GM12878 (cell line): Measurements from ENCODE around the gene ENOX1. TPM values are rescaled to one million over a fixed set of nuclear protein-coding genes. Genes with fewer than 3 reads are reported as not detected.

ENCODE experiments used
- ATAC-seq: fragments of 200-7000 bp; cut with Tn5 transposase; 3 replicates; pipeline ENCODE4 v1.9.1; 2020; ENCODE audit warnings: mild to moderate bottlenecking, moderate library complexity
- BruUV-seq: library from RNA; stranded (reverse); fragments of 400-500 nt; replicated peaks from 2 replicates; lab custom pipeline; 2021; lab: Mats Ljungman, UMichigan
- CTCF ChIA-PET: fragments of 300-600 bp; sonication (Branson Sonifier 250); formaldehyde crosslinking; extraction: SDS; loops from one replicate; lab custom pipeline; 2021; ENCODE audit warnings: inconsistent platforms; lab: Yijun Ruan, JAX
- POLR2A ChIA-PET: fragments of 350-600 bp; formaldehyde crosslinking; extraction: SDS; loops from one replicate; lab custom pipeline; 2021; ENCODE audit warnings: inconsistent platforms; lab: Charles Lee
- RAD21 ChIA-PET: fragments of 300-600 bp; sonication (Branson Sonifier 250); formaldehyde crosslinking; loops from one replicate; lab custom pipeline; 2023; ENCODE audit warnings: antibody characterized with exemption; ENCODE audit not compliant: unreplicated experiment; lab: Charles Lee
- SMC1A ChIA-PET: fragments of 300-600 bp; sonication (Branson Sonifier 250); formaldehyde crosslinking; loops from one replicate; lab custom pipeline; 2023; ENCODE audit not compliant: unreplicated experiment, uncharacterized antibody; lab: Charles Lee
- DNase-seq: peaks from one replicate; pipeline ENCODE4 v3.0.0-alpha.2; 2011; ENCODE audit warnings: low read depth, low spot score
- FAIRE-seq: peaks from 3 replicates; lab custom pipeline; 2011; peaks lifted over from hg19 to GRCh38; lab: Jason Lieb, UNC
- H2AFZ ChIP-seq: 2 replicates; pipeline ENCODE4 v1.6.0; 2011; ENCODE audit warnings: low read depth, low read length, control low read depth; ENCODE audit not compliant: control insufficient read depth
- H3K27ac ChIP-seq: 2 replicates; pipeline ENCODE4 v1.5.1; 2011; ENCODE audit warnings: control low read depth; ENCODE audit not compliant: control insufficient read depth, insufficient read depth
- H3K27me3 ChIP-seq, 2 experiments: replicated peaks in 1 of 2; 2 replicates each; pipeline versions ENCODE4 v1.6.0 to v1.6.1; 2011; ENCODE audit warnings: low read length in 1 of 2; ENCODE audit not compliant: control insufficient read depth in 2 of 2, insufficient read depth in 2 of 2
- H3K36me3 ChIP-seq, 2 experiments: 2 replicates each; pipeline ENCODE4 v1.5.1; 2011; ENCODE audit warnings: low read length in 1 of 2; ENCODE audit not compliant: control insufficient read depth in 2 of 2, insufficient read depth in 2 of 2
- H3K4me1 ChIP-seq: 2 replicates; pipeline ENCODE4 v1.6.1; 2011; ENCODE audit warnings: mild to moderate bottlenecking, low read length, moderate library complexity, mixed read lengths; ENCODE audit not compliant: control insufficient read depth, insufficient read depth
- H3K4me2 ChIP-seq: 2 replicates; pipeline ENCODE4 v1.6.0; 2011; ENCODE audit warnings: control low read depth; ENCODE audit not compliant: control insufficient read depth, insufficient read depth
- H3K4me3 ChIP-seq: fragments of 200-600 bp; sonication (generic); 2 replicates; pipeline ENCODE4 v1.5.1; 2016
- H3K79me2 ChIP-seq: 2 replicates; pipeline ENCODE4 v1.6.0; 2011; ENCODE audit warnings: low read length; ENCODE audit not compliant: control insufficient read depth, insufficient read depth
- H3K9ac ChIP-seq: 2 replicates; pipeline ENCODE4 v1.8.0; 2011; ENCODE audit warnings: low read length, control low read depth, mixed read lengths; ENCODE audit not compliant: control insufficient read depth, insufficient read depth
- H3K9me3 ChIP-seq: replicated peaks from 3 replicates; pipeline ENCODE4 v1.5.1; 2011; ENCODE audit warnings: mild to moderate bottlenecking, low read length; ENCODE audit not compliant: control insufficient read depth, insufficient read depth
- H4K20me1 ChIP-seq: 2 replicates; pipeline ENCODE4 v1.6.0; 2011; ENCODE audit not compliant: control insufficient read depth, insufficient read depth
- DPF2 ChIP-seq: fragments of 450-650 bp; IDR thresholded peaks from 2 replicates; pipeline ENCODE4 v1.6.1; 2017; ENCODE audit warnings: mild to moderate bottlenecking
- FOXK2 ChIP-seq: fragments of 450-650 bp; IDR thresholded peaks from 2 replicates; pipeline ENCODE4 v1.6.1; 2017; ENCODE audit warnings: mild to moderate bottlenecking, moderate library complexity
- JUNB ChIP-seq: IDR thresholded peaks from 2 replicates; pipeline ENCODE4 v1.6.1; 2016; ENCODE audit warnings: antibody characterized with exemption, mild to moderate bottlenecking
- MXI1 ChIP-seq: fragments of 150-350 bp; IDR thresholded peaks from 2 replicates; pipeline ENCODE4 v1.6.1; 2011; ENCODE audit warnings: low read depth, mild to moderate bottlenecking, inconsistent platforms, low read length, improper control_type of control experiment
- RELB ChIP-seq: fragments of 450-650 bp; IDR thresholded peaks from 2 replicates; pipeline ENCODE4 v1.6.1; 2017; ENCODE audit warnings: low read depth, mild to moderate bottlenecking, moderate library complexity
- SMAD1 ChIP-seq: fragments of 450-650 bp; IDR thresholded peaks from 2 replicates; pipeline ENCODE4 v1.6.1; 2018; ENCODE audit warnings: mild to moderate bottlenecking, low read depth; ENCODE audit not compliant: partially characterized antibody
- TARDBP ChIP-seq: IDR thresholded peaks from 2 replicates; pipeline ENCODE4 v1.6.1; 2016; ENCODE audit warnings: borderline replicate concordance
- USF2 ChIP-seq: IDR thresholded peaks from 2 replicates; pipeline ENCODE4 v1.6.1; 2011; ENCODE audit warnings: low read depth, low read length, improper control_type of control experiment, borderline replicate concordance
- ZNF24 ChIP-seq: fragments of 450-650 bp; IDR thresholded peaks from 2 replicates; pipeline ENCODE4 v1.6.1; 2017; ENCODE audit warnings: antibody characterized with exemption, mild to moderate bottlenecking
- WGBS: methylation state at CpG from one replicate; pipeline ENCODE4 v1.1.6; 2016; ENCODE audit warnings: low lambda C conversion rate; ENCODE audit not compliant: insufficient replicate concordance, insufficient coverage; ENCODE audit errors: missing lambda C conversion rate; 5-methylcytosine and 5-hydroxymethylcytosine counted together
- in situ Hi-C: fragments of 300-500 bp; cut with MboI; formaldehyde crosslinking; loops from 9 replicates; pipeline ENCODE4 v1.14.3; 2018; ENCODE audit warnings: mixed read lengths
- intact Hi-C: fragments of 100-400 bp; cut with micrococcal nuclease; formaldehyde crosslinking; loops from one replicate; pipeline ENCODE4 v1.14.2; 2022; ENCODE audit not compliant: unreplicated experiment
- polyA plus RNA-seq, 11 experiments: library from polyadenylated mRNA; depleted of rRNA in 4 of 11; unstranded in 6 of 11; stranded (reverse) in 5 of 11; fragments of >200 nt; fragmentation: Nextera tagmentation in 4 of 11; fragmentation: Illumina TruSeq in 1 of 11; extraction: Ambion mirVana in 4 of 11; extraction: Trizol in 1 of 11; gene quantifications; 1 replicate in 1 of 11; 2 replicates in 10 of 11; pipeline versions ENCODE4 v1.2.1 to v1.2.3, GENCODE V29; 2011 to 2016; ENCODE audit warnings: inconsistent platforms in 2 of 11, missing spikeins in 2 of 11, low read depth in 1 of 11
- total RNA-seq, 4 experiments: library from RNA; depleted of rRNA in 3 of 4; stranded (reverse); fragments of >200 nt in 3 of 4; fragmentation: Illumina TruSeq in 1 of 4; extraction: Trizol in 1 of 4; gene quantifications; 2 replicates each; pipeline versions ENCODE4 v1.2.1 to v1.2.3, GENCODE V29; 2013 to 2021

Gene ENOX1
- total and polyA plus RNA-seq, 10 of the 15 experiments (the other 5 are each of a cell fraction or from before 2014, with no cell fraction given) = 0.11 to 0.26 (median 0.15) TPM

GRCh38 chr13:43389573-43389972 is 397.2 kb downstream of the ENOX1 start:
- Histone ChIP-seq H2AFZ (no peak overlapping the region), H3K36me3 (no peaks in the 10 kb centered on the region), H3K4me3 (no peak overlapping the region), H3K4me2 (no peak overlapping the region), H3K79me2 (no peaks in the 10 kb centered on the region), H3K27ac (no peak overlapping the region), H4K20me1 (no peaks in the 10 kb centered on the region), H3K9me3 (no peaks in the 10 kb centered on the region), H3K9ac (no peak overlapping the region), H3K27me3 (no peaks in the 10 kb centered on the region), H3K4me1 (peaks cover 12% of the 10 kb centered on the region)
- intact Hi-C loops (no loop called here), in situ Hi-C loops (no loop called here)
- no peak for FAIRE-seq
- ChIA-PET POLR2A (no interaction called here), SMC1A (no interaction called here), RAD21 (interaction anchor here (0.6 kb wide), 1 partner anchor 143 kb away, joined by 3 read pairs; no protein-coding TSS in a partner anchor), CTCF (no interaction called here)
- no TSS peak for BruUV-seq
- 86% methylated on average over 1 of the region's 1 CpG for WGBS
- ATAC-seq = no peak
- DNase-seq = no peak
- TF ChIP-seq FOXK2 (no peak), ZNF24 (no peak), DPF2 (no peak), USF2 (no peak), SMAD1 (no peak), TARDBP (no peak), RELB (no peak), MXI1 (no peak), JUNB (no peak)
